GM18498 (cell line): ENCODE results near the gene MARK2.
A peak's percentile ranks its signal among the peaks of the same experiment; 100 is the strongest.
"Not testable (repeated sequence)": the region's sequence is repeated elsewhere in the genome, so short reads cannot be mapped to it uniquely, and the experiment has no call there.

Source experiments
- ATAC-seq: cut with Tn5 transposase; IDR thresholded peaks from one replicate; pipeline ENCODE4 v1.9.1; 2021; ENCODE audit warnings: mild to moderate bottlenecking, moderate library complexity; ENCODE audit not compliant: unreplicated experiment

MARK2 gene

GRCh38 chr11:63853476-63853875, 14.6 kb downstream of the MARK2 start:
- no peak for ATAC-seq

GRCh38 chr11:63854696-63855095, 15.8 kb downstream of the MARK2 start:
- ATAC-seq: no peak

- no peak for ATAC-seq
Observed at GRCh38 chr11:63855975-63856374, 17.1 kb downstream of the MARK2 start.

- no peak for ATAC-seq
Observed at GRCh38 chr11:63858628-63859550, 20.0 kb downstream of the MARK2 start.

- ATAC-seq: no peak
Observed at GRCh38 chr11:63862923-63863322, 24.0 kb downstream of the MARK2 start.

GRCh38 chr11:63863620-63864019, 24.7 kb downstream of the MARK2 start:
- ATAC-seq: not testable (repeated sequence)

- ATAC-seq: peak; percentile 66
Observed at GRCh38 chr11:63866211-63866610, 27.3 kb downstream of the MARK2 start.

GRCh38 chr11:63867511-63867910, 28.6 kb downstream of the MARK2 start:
- ATAC-seq: no peak

GRCh38 chr11:63868399-63869064, 29.6 kb downstream of the MARK2 start:
- no peak for ATAC-seq

- ATAC-seq: no peak
Observed at GRCh38 chr11:63869171-63869591, 30.3 kb downstream of the MARK2 start.

GRCh38 chr11:63869683-63870082, 30.8 kb downstream of the MARK2 start:
- no peak for ATAC-seq

GRCh38 chr11:63870351-63871140, 31.6 kb downstream of the MARK2 start:
- no peak for ATAC-seq

GRCh38 chr11:63871962-63872799, 33.3 kb downstream of the MARK2 start:
- peak; percentile 93 for ATAC-seq

- no peak for ATAC-seq
Observed at GRCh38 chr11:63872800-63873197, 33.9 kb downstream of the MARK2 start.

GRCh38 chr11:63873311-63873710, 34.4 kb downstream of the MARK2 start:
- ATAC-seq: no peak

GRCh38 chr11:63874511-63874910, 35.6 kb downstream of the MARK2 start:
- no peak for ATAC-seq

GRCh38 chr11:63875506-63876065, 36.7 kb downstream of the MARK2 start:
- ATAC-seq: no peak

- no peak for ATAC-seq
Observed at GRCh38 chr11:63876616-63877015, 37.7 kb downstream of the MARK2 start.

GRCh38 chr11:63877658-63878241, 38.8 kb downstream of the MARK2 start:
- no peak for ATAC-seq
